GM19023 (cell line): Measurements from ENCODE around the gene DROSHA.
"Not testable (repeated sequence)": the region's sequence is repeated elsewhere in the genome, so short reads cannot be mapped to it uniquely, and the experiment has no call there.

ENCODE experiments used
- ATAC-seq: cut with Tn5 transposase; IDR thresholded peaks from one replicate; pipeline ENCODE4 v1.9.1; 2021; ENCODE audit warnings: mild to moderate bottlenecking, moderate library complexity; ENCODE audit not compliant: unreplicated experiment

Gene DROSHA

GRCh38 chr5:31416547-31416946, 115.3 kb downstream of the DROSHA start:
- ATAC-seq = no peak

GRCh38 chr5:31415960-31416359, 115.9 kb downstream of the DROSHA start:
- no peak for ATAC-seq

- ATAC-seq = no peak
Measured at GRCh38 chr5:31415009-31415923, 116.6 kb downstream of the DROSHA start.

GRCh38 chr5:31413030-31413812, 118.7 kb downstream of the DROSHA start:
- ATAC-seq = no peak

GRCh38 chr5:31412324-31412723, 119.6 kb downstream of the DROSHA start:
- no peak for ATAC-seq

GRCh38 chr5:31410089-31410488, 121.8 kb downstream of the DROSHA start:
- no peak for ATAC-seq

GRCh38 chr5:31408814-31409213, 123.1 kb downstream of the DROSHA start:
- ATAC-seq = no peak

- ATAC-seq = no peak
Measured at GRCh38 chr5:31407921-31408693, 123.8 kb downstream of the DROSHA start.

- ATAC-seq = no peak
Measured at GRCh38 chr5:31404325-31404724, 127.6 kb downstream of the DROSHA start.

- ATAC-seq = no peak
Measured at GRCh38 chr5:31401691-31402090, 130.2 kb downstream of the DROSHA start.

GRCh38 chr5:31397926-31398557, 133.9 kb downstream of the DROSHA start:
- ATAC-seq = no peak

GRCh38 chr5:31396611-31397295, 135.1 kb downstream of the DROSHA start:
- ATAC-seq = no peak

- ATAC-seq = not testable (repeated sequence)
Measured at GRCh38 chr5:31395450-31396045, 136.3 kb downstream of the DROSHA start.

- ATAC-seq = no peak
Measured at GRCh38 chr5:31393126-31393525, 138.8 kb downstream of the DROSHA start.

- no peak for ATAC-seq
Measured at GRCh38 chr5:31392061-31392460, 139.8 kb downstream of the DROSHA start.

- no peak for ATAC-seq
Measured at GRCh38 chr5:31390256-31390655, 141.6 kb downstream of the DROSHA start.

- ATAC-seq = no peak
Measured at GRCh38 chr5:31385774-31386537, 145.9 kb downstream of the DROSHA start.

GRCh38 chr5:31383734-31384133, 148.2 kb downstream of the DROSHA start:
- ATAC-seq = no peak
